Cardiac fibroblast (primary cell): Measurements from ENCODE around the gene STAG3.
"Not testable (repeated sequence)": the region's sequence is repeated elsewhere in the genome, so short reads cannot be mapped to it uniquely, and the experiment has no call there.

Experiments
- DNase-seq, 2 donors: peaks; one replicate each; pipeline versions ENCODE4 v3.0.0 to v3.0.0-alpha.2; 2010; ENCODE audit warnings: low read depth in 2 of 2
- H3K4me3 ChIP-seq, 2 donors: replicated peaks in 1 of 2; 1 replicate in 1 of 2; 2 replicates in 1 of 2; pipeline ENCODE4 v1.5.1; 2011; ENCODE audit warnings: low read depth in 2 of 2, low read length in 2 of 2, mild to moderate bottlenecking in 2 of 2, moderate library complexity in 1 of 2
- TF ChIP-seq, protein P1 (sequence below): IDR thresholded peaks from one replicate; pipeline ENCODE4 v1.5.1; 2011; ENCODE audit warnings: low read depth, mild to moderate bottlenecking, low read length, inconsistent platforms

STAG3 gene

DNA sequence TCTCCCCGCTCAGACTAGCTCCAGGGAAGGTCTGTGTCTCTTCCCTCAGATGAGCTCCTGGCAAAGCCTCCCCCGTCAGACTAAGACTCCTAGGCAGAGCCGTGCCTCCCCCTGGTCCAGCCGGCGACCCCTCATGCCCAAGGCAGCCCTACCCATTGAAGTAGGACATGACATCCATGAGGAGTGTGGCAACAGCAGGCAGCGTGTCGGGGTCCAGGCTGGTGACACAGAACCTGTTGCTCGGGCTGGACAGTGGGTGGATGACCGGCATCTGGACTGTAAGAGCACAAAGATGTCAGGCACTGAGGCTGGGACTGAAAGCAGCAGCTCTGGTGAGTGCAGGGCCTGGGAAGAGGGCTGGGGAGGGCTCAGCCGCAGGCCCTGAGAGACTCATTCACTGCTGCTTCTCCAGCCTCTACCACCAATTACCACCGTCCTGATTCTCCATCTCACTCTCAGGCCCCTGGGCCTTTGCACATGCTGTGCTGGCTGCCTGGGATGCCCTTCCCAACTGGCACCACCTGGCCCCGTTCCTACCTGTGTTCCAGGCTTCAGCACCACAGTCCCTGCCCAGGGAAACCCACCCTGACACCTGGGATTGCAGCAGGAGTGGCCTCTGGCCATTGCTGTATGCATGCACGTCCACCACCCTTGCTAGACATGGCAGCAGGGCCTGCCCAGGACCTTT lies 44.9 kb downstream of the STAG3 start:
- H3K4me3 ChIP-seq = no peak overlapping the region
- TF ChIP-seq, protein P1, sequence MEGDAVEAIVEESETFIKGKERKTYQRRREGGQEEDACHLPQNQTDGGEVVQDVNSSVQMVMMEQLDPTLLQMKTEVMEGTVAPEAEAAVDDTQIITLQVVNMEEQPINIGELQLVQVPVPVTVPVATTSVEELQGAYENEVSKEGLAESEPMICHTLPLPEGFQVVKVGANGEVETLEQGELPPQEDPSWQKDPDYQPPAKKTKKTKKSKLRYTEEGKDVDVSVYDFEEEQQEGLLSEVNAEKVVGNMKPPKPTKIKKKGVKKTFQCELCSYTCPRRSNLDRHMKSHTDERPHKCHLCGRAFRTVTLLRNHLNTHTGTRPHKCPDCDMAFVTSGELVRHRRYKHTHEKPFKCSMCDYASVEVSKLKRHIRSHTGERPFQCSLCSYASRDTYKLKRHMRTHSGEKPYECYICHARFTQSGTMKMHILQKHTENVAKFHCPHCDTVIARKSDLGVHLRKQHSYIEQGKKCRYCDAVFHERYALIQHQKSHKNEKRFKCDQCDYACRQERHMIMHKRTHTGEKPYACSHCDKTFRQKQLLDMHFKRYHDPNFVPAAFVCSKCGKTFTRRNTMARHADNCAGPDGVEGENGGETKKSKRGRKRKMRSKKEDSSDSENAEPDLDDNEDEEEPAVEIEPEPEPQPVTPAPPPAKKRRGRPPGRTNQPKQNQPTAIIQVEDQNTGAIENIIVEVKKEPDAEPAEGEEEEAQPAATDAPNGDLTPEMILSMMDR = no peak
- no peak for DNase-seq

DNA sequence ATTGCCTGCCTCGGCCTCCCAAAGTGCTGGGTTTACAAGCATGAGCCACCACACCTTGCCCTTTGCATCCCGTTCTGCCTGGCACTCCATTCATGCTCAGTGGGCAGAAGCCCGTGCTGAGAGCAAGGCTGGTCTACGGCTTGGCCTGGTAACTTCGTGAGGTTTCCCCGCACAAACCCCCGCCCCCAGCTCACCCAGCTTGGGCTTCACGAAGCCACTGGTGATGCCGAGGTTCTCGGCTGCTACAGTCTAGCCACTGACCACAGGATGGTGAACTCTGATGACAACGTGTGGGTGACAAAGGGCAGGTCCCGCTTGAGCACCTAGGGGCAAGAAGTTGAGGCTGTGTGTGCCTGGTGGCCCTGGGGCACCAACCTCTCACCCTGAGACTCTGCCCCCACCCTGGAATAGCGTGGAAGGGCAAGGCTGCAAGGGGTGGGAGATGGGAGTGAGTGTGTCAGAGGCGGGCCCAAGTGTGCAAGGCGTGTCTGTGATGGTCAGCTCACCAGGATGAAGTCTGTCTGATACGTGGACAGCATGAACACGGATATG lies 45.7 kb downstream of the STAG3 start:
- not testable (repeated sequence) for H3K4me3 ChIP-seq, DNase-seq

DNA sequence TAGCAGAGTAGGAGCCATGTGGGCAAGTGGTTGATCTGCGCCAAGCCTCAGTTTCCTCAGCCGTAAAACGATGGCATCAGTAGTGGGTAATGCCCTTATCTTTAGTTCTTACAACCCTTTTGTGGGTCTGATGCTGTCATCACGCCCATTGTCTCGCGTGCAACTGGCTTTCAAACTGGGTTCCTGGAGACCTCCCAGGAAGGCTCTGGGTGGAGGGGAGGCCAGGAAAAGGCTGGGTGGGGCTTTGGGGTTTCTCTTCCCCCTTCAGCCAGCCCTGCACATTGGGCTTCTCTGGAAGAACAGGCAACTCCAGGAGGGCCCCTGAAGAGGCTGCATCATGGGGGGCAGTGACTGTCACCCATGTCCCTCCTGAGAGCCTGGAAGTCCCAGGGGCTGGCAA lies 47.2 kb downstream of the STAG3 start:
- not testable (repeated sequence) for H3K4me3 ChIP-seq

DNA sequence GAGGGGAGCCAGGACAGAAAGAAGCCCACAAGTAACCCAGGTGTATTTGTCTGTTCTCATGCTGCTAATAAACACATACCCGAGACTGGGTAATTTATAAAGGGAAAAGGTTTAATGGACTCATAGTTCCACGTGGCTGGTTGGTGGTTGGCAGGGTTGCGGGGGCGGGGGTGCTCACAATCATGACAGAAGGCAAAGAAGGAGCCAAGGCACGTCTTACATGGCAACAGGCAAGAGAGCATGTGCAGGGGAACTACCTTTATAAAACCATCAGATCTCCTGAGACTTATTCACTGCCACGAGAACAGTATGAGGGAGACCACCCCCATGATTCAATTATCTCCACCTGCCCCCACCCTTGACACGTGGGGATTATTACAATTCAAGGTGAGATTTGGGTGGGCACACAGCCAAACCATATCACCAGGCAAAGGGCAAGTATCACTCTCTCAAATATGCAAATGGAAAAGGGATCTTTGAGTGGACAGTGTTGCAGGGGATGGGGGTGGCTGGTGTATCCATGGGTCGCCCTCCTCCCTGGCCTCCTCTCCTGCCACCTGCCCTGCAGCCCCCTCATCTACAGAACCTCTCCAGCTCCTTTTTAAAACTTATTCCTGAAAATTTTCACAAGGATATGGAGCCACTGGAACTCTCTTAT lies 57.1 kb downstream of the STAG3 start:
- not testable (repeated sequence) for H3K4me3 ChIP-seq, DNase-seq

More for the DNA sequence above, 47.2 kb downstream of the STAG3 start:
- not testable (repeated sequence) for DNase-seq

DNA sequence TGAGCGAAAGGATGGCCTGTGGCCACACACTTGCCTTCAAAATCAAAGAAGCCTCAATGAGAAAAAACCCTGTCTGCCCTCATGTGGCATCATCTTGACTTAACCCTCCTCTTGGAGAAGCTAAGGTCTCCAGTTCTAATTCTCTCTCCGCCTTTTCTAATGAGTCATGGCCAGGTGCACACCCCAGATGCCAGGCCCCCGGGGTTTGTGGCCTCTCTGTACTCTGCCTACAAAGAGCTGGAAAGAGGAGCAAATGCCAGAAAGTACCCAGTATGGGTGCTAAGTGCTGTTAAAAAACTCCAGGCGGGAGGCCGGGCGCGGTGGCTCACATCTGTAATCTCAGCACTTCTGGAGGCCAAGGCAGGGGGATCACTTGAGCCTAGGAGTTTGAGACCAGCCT lies 62.3 kb downstream of the STAG3 start:
- not testable (repeated sequence) for H3K4me3 ChIP-seq, DNase-seq

DNA sequence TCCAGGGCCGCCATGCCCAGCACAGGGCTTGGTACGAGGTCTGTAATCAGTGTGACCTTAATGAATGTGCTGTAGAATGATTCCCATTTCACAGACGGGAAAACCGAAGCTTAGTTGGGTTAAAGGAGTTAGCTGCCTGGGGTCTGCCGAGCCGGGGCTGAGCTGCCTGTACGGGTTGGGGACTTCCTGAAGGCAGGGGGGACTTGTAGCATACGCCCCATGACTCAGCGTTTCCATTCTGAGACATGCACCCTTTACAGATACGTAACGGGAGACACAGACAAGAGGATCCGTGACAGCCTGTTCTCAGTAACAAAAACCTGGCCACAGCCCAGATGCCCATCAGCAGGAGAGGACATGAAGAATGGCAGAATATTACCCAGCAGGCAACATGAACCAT lies 65.7 kb downstream of the STAG3 start:
- peak; percentile 9 to 59 for DNase-seq
- not testable (repeated sequence) for H3K4me3 ChIP-seq

DNA sequence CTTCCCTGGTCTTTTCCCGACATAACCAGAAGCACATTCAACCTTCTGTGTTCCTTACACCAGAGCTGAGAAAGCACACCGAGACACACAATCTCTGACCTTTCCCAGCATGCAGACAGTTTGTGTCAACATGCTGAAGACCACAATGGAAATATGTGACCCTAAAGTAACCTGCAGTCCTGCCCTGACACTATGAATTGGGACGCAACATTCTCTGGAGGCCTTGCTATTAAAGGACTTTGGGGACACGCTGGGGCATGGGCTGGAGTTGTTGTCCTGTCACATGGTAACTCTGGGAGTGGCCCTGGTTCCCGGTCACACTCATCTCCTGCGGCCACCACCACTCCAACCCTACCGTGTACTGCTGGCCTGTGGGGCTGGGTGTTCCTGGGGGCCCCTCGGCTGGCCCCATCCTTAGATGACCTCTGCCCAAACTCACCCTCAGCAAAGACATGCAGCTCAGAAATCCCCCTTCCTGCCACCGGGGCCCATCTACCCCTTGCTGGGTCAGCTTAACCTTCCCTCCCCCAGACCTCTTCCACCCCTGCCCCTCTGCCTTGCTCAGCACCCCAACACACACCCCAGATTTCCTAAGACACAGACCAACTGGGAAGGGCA lies 67.4 kb downstream of the STAG3 start:
- not testable (repeated sequence) for DNase-seq, H3K4me3 ChIP-seq

DNA sequence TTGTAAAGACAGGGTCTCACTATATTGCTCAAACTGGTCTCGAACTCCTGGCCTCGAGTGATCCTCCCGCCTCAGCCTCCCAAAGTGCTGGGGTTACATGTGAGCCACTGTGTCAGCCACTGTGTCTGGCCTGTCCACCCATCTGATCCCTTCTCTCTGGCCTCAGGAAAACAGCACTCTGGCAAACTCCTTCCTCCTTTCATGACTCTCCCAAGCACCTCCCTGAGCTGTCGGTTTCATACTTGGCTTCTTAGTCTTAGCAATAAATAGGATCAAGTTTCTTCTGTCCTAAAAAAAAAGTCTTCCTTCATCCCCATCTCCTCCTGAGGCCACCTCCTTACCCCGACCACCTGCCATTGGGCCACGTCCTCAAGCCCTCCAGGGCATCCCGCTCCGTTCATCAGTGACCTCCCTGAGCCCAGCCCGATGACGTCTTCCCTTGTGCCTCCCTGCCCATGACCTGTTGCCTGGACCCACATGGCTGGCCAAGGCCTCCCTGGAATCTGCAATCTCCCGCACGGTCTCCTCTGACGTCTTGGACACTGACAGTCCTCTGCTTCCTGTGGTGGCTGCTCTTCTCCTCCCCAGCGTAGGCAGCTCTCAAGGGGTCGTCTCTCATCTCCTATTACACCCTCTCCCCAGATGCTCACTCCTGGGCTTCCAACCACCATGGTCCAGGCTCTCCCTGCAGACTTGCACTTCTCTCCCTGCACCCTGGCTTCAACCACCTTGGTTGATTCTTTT lies 68.6 kb downstream of the STAG3 start:
- not testable (repeated sequence) for H3K4me3 ChIP-seq

DNA sequence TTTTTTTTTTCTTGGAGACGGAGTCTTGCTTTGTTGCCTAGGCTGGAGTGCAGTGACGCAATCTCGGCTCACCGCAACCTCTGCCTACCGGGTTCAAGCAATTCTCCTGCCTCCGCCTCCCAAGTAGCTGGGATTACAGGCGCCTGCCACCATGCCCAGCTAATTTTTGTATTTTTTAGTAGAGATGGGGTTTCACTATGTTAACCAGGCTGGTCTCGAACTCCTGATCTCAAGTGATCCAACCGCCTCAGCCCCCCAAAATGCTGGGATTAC lies 69.1 kb downstream of the STAG3 start:
- DNase-seq, H3K4me3 ChIP-seq: not testable (repeated sequence)

More for the DNA sequence above, 68.6 kb downstream of the STAG3 start:
- DNase-seq = not testable (repeated sequence)

DNA sequence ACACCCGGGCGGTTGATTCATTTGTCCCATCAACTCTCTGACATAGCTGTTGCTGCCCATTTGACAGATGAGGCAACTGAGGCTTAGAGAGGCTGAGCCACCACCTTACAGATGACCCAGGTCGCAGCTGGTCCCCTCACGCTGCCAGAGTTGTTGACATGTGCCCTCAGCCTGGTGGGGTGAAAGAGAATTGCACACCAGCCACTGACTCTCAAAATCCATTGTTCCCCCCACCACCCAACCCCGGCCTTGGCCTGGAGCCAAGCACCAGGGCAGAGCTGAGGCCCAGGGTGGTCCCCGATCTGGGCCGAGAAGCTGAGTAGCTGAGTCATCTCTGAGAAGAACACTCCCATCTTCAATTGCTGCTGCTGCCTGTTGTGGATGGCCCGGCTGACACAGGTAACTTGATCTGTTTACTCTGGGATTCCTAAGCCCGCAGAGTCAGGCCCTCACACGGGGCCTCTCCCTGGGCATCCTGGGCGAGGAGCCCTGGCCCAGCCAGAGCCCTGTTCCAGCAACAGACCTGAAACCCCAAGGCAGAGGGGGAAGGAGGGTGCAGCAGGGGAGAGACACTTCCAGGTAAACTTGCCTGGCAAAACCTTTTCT lies 69.5 kb downstream of the STAG3 start:
- DNase-seq = peak; percentile 53 to 65
- H3K4me3 ChIP-seq = no peak overlapping the region
- TF ChIP-seq, protein P1 = no peak
